Measurements from ENCODE around the gene STARD3.

Gene STARD3

GRCh38 chr17:39604911-39605491, 31.9 kb upstream of the STARD3 start:
- no peak for DNase-seq

GRCh38 chr17:39605492-39606433, 31.2 kb upstream of the STARD3 start:
- no peak for DNase-seq

DNA sequence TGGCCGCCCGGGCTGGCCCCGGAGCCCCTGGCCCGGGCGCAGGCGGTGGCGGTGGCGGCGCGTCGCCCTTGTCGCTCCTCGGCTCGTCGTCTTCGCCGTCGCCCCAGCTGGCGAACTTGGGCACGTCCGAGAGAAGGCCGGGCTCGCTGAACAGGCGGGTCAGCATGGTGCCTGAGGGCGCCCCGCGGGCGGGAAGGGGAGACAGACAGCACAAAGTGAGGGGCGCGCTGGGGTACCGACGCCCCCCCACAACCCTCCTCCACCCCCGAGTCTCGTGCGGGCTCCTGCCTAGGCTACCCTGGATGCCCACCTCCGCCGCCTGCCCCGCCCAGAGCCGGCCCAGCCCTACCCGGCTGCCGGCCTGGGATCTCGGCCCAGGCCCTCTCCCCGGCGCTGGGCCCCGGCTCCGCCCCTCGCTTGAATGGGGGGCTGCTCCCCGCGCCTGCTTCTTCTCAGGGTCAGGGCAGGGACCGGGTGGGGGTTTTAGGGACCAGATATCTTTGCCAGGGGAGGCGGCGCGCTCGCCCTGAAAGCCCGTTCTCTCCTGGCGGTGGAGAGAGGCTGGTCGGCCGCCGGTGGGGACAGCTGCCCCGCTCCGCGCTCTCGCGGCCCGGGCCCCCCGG, 30.4 kb upstream of the STARD3 start:
- DNase-seq = no peak

- DNase-seq = no peak
Measured at GRCh38 chr17:39607057-39607850, 29.7 kb upstream of the STARD3 start.

- peak; percentile 35 for DNase-seq
Measured at GRCh38 chr17:39607851-39608130, 29.2 kb upstream of the STARD3 start, which contains the start of gene NEUROD2. Gene NEUROD2 (minus strand): TSS chr17:39607920. CDS start chr17:39606599, 1,321 bp downstream.

DNA sequence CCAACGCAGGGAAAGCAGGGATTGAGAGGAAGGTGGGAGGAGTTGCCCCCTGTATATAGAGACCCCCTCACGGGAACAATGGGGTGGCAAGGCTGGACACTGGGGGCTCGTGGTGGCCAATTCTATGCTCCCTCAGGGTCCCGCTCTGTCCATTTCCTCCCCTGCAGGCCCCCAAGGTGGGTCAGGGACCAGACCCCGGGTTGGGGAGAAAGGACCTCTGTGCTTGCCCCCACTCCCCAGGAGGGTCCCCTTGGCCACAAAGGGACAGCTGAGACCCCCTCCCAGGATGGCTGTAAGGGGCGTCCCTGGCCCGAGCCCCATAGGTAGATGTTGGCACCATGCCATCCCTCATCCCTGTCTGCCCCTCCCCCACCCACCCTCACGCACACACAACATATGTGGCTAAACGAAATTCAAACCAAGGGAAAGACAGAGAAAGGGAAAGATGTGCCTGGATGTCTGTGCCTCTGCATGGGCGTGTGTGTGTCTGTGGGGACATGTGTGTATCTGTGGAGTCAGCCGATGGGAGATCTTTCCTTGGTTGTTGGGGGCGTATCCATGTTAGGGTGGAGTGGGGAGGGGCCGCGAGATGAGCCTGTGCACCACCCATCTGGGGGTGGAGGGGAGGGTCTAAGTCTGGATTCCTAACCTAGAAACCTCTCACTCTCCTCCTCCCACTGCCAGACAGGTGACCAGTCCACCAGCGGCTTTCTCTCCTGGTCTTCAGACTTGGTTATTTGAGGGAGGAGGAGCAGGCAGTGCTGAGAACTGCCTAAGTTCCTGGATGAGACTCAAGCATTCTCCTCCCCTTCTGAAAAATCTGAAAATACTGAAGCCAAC, 28.6 kb upstream of the STARD3 start:
- no peak for DNase-seq

DNA sequence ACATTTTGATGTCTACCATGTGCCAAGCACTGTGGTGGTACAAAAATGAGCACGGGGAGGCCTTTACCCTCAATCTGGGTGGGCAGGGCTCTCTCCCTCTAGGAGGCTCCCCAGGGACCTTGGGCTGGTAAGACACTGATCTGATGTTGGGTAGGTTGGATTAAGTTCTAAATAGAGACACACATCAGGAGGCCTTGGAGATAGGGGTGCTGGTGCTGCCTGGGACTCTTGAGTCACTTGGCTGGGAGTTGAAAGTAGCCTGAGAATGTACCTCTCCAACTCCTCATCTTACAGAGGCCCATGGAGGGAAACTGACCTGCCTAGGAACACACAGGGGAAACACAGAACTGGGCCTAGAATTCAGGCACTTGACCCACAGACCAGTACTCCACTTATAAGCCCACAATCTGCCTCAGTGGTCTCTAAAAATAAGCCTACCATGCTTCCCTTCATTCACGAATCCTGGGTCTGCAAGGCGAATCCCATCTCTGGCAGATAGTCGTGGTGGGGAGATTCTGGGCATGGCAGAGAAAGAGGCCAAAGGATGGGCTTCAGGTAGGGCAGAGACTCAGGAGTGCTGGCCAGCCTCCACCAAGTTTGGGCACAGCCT, 27.4 kb upstream of the STARD3 start:
- DNase-seq = no peak

DNA sequence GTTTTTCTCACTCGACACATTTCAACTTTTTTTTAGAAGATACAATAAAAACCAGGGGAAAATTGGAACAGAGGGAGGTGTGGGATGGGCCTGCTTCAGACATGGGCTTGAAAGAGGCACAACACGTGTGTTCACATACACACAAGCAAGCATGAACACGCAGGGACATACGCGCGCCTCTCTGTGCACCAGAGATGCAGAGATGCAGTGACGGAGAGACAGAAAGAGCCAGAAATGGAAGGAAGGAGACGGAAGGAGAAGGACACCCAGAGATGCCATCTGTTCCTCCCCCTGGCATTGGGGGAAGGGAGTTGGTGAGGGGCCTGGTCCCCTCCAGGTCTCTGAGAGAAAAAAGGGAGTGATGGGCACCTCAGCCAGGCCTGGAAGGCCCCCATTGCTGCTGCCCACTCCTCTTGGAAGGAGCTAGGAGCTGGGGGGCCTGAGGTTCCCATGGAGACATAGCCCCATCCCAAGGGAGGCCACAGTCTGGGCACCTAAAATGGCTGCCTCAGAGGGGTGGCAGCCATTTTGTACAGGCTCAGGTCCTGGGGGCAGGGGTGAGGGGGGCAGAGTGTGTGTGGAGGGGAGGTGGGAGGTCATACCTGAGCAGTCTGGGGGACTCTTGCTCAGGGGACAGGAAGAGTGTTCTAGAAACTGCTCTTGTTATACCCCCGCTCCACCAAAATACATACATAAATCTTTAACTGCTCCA, 25.4 kb upstream of the STARD3 start:
- DNase-seq = no peak

- DNase-seq = no peak
Measured at GRCh38 chr17:39612291-39612894, 24.6 kb upstream of the STARD3 start.

DNA sequence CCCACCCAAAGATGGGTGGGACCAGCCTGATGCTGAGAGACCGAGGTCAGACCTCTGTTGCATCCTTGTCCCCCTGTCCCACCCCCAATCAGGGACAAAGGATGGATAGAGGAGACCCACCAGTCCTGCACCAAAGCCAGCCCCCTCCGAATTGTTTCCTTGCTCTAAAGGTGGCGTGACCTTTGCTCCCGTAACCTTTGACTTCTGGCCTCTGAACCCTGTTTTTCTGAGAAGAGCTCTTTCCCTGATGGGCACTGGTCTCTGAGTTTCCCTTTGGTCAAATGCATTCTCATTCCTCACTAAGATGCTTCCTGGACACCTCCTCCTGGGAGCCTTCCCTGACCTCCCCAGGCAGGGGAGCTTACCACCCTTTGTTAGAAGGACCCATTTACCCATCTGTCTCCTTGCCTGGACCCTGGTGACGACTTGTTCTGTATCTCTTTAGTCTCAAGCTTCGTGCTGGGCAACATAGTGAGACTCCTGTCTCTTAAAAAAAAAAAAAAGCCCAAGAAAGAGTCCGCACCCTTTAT, 23.9 kb upstream of the STARD3 start:
- no peak for DNase-seq

- DNase-seq = no peak
Measured at GRCh38 chr17:39614545-39615157, 22.3 kb upstream of the STARD3 start.

DNA sequence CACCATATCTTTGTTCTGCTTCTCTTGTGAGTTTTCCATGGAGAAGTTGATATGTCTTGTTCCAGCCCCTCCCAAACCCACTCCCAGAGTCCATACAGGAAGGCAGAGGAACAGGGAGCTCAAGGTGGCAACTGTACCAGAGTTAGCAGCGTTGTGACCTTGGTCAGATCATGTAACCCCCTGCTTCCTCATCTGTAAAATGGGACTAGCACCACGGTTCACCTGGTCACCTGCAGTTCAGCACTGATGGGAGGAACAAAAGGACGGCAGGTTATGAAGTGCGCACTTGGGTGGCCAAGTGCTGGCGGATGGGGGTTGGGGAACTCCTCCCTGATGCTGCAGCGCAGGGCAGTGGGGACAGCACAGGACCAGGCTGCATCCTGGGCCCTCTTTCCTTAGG, 21.5 kb upstream of the STARD3 start:
- DNase-seq = no peak

DNA sequence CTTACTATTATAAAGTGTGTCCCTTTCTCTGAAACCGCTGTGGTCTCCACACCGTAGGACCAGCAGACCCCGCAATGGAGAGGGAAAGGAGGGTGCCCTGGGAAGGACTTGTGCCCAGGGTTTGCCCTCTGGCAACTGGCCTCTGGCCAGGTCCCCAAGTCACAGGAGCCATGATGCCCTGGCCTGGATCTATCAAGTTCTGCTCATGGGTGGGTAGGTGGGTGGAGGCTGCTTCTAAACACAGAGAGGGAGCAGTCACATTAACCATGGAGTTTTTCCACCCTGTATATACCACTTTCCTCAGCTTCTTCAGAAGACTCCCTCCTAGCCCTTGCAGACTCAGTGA, 19.9 kb upstream of the STARD3 start:
- no peak for DNase-seq

GRCh38 chr17:39617446-39618245, 19.3 kb upstream of the STARD3 start:
- peak; percentile 80 for DNase-seq

DNA sequence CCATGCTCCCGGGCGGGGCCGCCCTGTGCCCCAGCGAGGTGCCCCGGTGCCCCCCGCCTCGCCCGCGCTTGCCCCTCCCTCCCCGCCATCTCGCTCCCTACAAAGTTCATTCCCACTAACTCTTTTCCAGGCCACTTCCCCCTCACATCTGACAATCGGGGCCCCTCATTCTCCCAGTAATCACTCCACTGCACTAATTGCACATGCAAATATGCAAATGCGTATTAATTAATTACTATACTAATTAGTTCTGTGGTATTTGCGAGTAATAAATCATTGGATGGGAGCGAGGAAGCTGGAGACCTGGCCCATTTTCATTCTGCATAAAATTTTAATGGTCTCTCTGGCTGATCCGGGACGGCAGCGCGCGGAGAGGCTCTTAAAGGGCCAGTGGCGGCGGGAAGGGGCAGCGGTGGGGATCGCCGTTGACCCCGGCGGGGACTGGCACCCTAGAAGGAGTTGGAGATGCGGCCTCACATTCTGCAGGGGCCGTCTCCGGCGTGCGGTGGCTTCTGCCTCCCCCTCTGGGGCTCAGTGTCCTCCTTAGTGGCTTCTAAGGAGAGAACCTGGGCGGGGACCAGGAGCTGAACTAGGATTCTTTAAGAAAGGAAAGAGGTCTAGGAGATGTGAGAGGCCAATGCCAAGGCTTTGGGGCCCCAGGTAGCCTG, 18.6 kb upstream of the STARD3 start:
- DNase-seq = peak; percentile 74

GRCh38 chr17:39618956-39619785, 17.8 kb upstream of the STARD3 start:
- peak; percentile 76 for DNase-seq

GRCh38 chr17:39619786-39620101, 17.2 kb upstream of the STARD3 start:
- no peak for DNase-seq
